OCI-LY3 (cell line): ENCODE data around the gene CXCR5.

ENCODE experiments used
- CTCF ChIP-seq: fragments of 200-600, 300-600 bp; sonication (generic); IDR thresholded peaks from 2 replicates; pipeline ENCODE4 v1.5.1; 2014; ENCODE audit warnings: antibody characterized with exemption, low read length, low read depth
- EZH2phosphoT487 ChIP-seq: fragments of 200-600 bp; shearing (Covaris generic); IDR thresholded peaks from 2 replicates; pipeline ENCODE4 v1.6.1; 2018; ENCODE audit warnings: antibody characterized with exemption, mixed run types, low read depth

GRCh38 chr11:118918686-118919280 lies 35.1 kb downstream of the CXCR5 start:
- TF ChIP-seq EZH2phosphoT487 = no peak
- no peak for TF ChIP-seq CTCF
